ENCODE data around the gene VWA2.

DNA sequence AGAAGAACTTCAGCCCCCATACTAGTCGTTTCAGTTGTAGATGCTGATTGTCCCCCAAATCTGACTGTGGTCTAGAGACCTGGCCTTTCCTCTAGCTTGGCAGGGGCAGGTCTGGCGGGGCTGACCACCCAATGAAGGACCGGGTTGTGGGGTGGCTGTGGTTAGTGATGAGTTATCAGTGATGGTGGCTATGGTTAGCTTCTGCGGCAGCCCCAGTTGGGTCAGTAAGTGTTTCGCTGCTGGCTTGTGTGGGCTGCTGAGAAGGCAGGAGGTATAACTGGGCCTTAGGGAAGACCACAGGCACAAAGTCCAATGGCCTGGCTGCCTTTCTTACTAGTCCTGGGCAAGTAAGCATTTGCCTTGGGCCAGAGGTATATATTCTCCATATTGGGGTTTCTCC is 21.3 kb downstream of the VWA2 start:
- TF ChIP-seq GATA2 (IDR thresholded peaks at IDR 0.05; ENCODE audit: low read depth, low read length) (no peak), GATA3 (IDR thresholded peaks at IDR 0.05; ENCODE audit: low read depth, low read length) (no peak)

All from SH-SY5Y (cell line).